NCI-H345 treated with DMSO at 0.1 percent for 48 hours (cell line): Measurements from ENCODE around the gene PAH.
A peak's percentile ranks its signal among the peaks of the same experiment; 100 is the strongest.
"Not testable (repeated sequence)": the region's sequence is repeated elsewhere in the genome, so short reads cannot be mapped to it uniquely, and the experiment has no call there.

ENCODE experiments used
- DNase-seq: peaks from one replicate; lab custom pipeline; 2025; ENCODE audit not compliant: unreplicated experiment; lab: John Stamatoyannopoulos, UW

Gene PAH

GRCh38 chr12:102833687-102834441 lies 83.2 kb downstream of the PAH start:
- no peak for DNase-seq

GRCh38 chr12:102832826-102833225 lies 84.2 kb downstream of the PAH start:
- DNase-seq = not testable (repeated sequence)

DNA sequence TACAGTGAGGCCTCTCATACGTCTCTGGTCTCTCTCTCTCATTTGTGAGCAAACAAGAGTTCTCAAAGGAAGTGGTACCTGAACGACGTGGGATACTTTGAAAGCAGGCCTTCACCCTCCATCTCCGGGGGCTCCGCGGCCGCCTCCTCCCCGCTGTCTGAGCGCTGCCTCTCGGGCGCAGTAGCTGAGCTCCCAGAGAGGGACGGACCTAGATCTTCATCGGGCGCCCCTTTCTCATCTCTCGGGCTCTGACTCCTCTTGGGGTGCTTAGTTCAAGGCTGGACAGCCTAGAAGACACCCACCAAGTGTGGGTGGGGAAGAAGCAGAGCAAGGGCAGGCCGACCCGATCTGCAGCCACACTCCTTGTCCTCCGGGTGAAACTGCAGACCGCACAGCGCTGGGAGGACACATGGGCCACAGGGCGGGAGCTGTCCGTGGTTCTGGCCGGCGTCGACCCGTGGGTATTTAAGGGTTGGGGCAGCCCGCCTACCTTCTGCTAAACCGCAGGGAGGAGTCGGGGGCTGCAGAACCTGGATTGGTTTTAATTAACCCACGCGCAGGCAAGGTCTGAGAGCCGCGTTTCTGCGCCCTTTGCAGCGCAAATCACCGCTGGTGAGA lies 92.7 kb downstream of the PAH start:
- DNase-seq = no peak

- DNase-seq = no peak
Measured at GRCh38 chr12:102821149-102821548, 95.9 kb downstream of the PAH start.

DNA sequence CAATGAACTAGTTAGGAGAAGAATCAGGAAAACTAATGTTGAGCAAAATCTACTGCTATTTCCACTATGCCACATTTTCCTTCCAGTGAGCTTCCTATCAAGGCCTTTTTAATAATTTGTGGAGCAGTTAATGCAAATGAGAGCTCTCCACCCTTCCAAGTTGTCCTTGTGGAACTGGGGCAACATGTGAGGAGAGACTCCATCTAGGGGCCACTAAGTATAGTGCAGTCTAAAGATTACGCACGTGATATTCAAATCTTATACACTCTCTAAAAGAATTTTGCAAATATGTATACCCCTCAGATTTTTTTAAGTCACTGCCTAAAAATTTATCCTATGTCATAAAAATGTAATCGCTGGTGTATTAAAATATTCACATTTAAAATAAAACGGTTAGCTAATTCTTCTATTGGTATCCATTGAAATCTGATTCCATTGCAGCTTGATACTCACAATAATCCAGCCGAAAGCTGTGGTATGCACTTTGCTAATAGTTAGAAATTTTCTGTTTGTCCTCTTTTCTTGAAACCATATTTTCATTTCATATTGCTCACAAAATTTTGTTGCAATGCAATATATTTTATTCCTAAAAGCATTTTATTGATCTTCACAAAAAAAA lies 100.1 kb downstream of the PAH start:
- peak; percentile 11 for DNase-seq

DNA sequence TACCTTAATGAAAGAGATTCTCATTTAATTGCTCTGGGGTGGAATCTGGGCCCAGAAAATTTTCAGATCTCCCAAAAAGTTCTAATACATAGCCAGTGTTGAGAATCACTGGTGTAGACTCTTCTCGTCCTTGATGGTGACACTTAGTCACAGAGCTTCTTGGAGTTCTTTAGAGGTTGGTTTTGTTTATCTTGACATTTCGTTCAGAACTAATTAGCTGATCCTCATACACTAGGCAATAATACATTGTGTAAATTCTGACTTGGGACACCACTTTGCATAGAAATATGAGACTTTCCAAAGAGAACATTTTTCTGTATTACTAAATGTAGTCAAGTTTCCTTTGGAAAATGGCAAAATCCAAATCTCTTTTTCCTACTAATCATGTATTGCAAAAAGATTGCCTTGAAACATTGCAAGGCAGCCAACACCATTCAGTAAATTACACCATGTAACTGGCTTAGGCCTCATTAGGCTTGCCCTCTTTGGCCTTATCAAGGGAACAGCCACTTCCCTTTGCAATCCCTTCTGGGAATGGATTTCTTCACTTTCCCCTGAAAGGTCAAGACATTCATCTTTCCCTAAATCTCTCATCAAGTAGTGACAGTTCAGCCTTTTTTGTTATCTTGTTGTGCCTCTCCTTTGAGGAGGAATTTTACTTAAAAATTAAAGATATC lies 102.2 kb downstream of the PAH start:
- no peak for DNase-seq

GRCh38 chr12:102812344-102812743 lies 104.7 kb downstream of the PAH start:
- no peak for DNase-seq

DNA sequence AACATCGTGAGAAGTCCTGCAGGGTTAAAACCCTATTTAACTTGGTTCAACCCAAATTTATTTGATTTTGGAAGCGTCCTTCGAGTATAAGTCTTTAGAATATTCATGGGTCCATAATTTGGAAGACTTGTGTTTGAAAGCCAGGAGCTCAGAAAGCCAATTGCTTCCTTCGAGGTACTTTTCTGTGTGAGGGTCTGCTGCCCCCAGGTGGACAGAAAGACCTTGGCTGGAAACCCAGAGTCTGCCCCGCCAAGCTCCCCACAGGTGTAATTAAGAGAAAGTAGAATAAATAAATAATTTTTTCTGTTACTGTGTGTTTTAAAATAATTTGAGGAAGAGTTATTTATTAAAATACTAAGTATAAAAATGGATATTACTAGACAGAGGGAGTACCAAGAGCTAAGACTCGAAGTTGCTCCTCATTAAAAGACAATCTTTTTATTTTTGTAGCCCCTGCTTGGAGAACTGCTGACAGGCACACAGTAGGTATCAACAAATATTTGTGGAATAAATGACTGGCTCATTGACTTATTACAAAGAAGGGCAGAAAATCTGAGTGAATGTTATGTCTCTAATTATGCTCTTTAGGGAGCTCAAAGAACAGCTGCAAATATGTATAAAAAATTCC lies 105.8 kb downstream of the PAH start:
- peak; percentile 22 for DNase-seq

DNA sequence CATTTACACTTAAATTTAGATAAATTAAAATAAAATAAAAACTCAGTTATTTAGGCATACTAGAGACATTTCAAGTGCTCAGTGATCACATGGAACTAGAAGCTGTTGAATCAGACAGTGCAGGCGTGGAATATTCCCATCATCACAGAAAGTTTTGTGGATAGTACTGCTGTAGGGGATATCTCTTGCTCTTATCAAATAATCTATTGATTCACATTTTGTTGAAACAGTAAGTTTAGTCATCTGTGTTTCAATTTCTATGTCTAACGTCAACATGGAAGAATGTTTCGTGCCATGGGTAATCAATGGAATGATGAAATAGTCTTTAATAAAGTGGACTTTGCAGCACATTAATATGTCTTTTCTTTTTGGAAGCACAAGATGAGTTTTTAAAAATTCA lies 108.6 kb downstream of the PAH start:
- DNase-seq = no peak

GRCh38 chr12:102806592-102806991 lies 110.5 kb downstream of the PAH start:
- no peak for DNase-seq

DNA sequence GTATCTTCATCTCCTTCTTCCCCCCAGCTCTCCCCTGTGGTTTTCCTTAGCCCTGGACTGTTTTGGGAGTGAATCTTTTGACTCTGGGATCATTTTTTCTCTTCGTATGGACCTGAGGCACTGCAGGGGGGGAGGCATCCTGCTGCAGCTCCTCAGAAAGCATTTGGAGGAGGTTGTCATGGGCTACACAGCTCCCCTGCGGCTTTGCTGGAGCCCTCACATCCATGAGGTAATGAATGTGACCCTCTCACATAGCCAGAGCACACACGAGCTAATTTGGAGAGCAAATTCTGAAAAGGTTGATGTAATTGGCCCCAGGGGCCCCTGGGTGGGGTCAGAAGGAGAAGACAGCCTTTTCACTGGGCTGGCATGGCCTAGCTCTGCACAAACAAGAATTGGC lies 110.9 kb downstream of the PAH start:
- DNase-seq = no peak

DNA sequence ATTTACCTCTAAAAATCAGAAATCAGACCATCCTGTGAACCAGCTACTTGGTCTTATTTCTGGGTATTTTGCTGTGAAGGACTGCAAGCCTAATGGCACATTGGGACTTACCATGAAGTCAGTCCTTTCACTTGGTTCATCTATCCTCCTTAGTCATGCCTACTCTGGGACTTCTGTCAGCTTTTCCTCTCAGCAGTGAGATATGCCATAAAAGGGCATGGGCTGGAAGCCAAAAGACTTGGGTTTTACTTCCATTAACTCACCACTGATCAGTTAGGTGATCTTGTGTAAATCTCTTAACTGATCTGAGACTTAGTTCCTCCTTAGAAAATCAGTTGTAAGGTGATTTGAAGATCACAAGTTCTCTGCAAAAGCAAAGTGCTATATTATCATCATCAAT lies 116.5 kb downstream of the PAH start:
- no peak for DNase-seq

DNA sequence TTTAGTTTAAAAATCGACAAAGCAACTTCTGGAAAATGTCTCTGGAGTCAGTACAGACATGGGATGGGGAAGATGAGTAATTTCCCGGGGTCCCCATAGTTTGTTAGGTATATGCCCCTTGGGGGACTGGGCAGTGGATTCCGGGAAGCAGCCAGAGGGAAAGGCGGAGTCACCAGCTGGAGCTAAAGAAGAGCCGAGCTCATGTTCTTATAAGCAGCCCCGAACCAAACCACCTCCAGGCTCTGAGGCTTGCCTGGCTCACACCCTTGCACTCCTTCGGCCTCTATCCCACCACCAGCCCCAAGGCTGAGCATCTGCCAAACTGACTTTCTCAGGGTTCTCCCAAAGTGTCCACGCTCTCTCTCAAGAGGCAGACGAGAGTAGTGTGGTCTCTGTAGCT lies 117.8 kb downstream of the PAH start:
- no peak for DNase-seq

DNA sequence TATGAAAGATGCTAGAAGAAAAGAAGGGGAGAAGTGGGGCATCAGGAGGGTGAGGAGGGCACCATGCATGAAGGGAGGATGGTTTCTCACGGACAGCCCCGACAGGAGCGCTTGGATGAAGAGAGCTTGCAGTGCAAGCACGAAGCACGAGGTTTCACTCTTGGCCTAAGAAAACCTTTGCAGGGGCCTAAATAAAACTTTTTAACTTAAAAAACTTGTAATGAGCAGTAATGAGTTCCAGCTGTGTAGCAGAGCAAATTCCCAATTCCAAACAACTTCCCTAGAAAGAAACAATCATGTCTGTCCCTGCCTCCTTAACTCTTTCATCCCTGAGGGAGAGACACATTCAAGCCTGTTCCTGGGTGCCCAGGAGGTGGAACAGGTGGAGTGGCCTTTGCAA lies 119.5 kb downstream of the PAH start:
- no peak for DNase-seq

DNA sequence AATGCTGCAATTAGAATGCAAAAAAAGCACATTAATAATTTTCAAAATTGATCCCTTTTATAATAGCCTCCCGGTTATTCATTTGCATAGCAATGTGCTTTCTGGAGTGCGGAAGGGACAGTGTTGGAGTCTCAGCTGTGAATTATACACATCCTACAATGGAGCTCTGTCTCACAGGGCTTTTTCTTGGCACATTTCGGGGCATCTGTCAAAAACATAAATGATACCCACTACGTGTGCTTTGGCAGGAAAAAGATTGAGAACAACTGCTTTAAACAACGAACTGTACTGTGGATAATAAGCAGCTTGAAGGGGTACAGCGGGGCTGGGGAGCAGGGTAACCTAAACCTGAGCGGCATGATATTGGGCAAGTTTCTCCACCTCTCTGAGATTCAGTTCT lies 123.1 kb downstream of the PAH start:
- no peak for DNase-seq
